Measurements from ENCODE around the gene SNX3. TPM values are rescaled to one million over a fixed set of nuclear protein-coding genes. Genes with fewer than 3 reads are reported as not detected.
A peak's percentile ranks its signal among the peaks of the same experiment; 100 is the strongest.

The SNX3 gene
- total RNA-seq, 1 donor from 2014 or later, result 179 TPM

- intact Hi-C loops (cut with DNase I), result no loop called here
- Histone ChIP-seq H3K27me3 (peaks cover 95% of the 10 kb centered on the region), H3K9me3 (no peaks in the 10 kb centered on the region), H3K4me3 (peak overlapping the region; percentile 31), H3K36me3 (no peaks in the 10 kb centered on the region), H3K4me1 (peaks cover 21% of the 10 kb centered on the region), H3K27ac (no peak overlapping the region)
- DNase-seq, result no peak
- ATAC-seq, result peak; percentile 27
- no peak for TF ChIP-seq CTCF (IDR thresholded peaks at IDR 0.05)
Observed at GRCh38 chr6:108176281-108177089, 84.4 kb downstream of the SNX3 start.

GRCh38 chr6:108175592-108176279 is 85.1 kb downstream of the SNX3 start:
- intact Hi-C loops (cut with DNase I), result no loop called here
- peak overlapping the region; percentile 31 for H3K4me3 ChIP-seq
- peaks cover 95% of the 10 kb centered on the region for H3K27me3 ChIP-seq
- H3K9me3 ChIP-seq, result no peaks in the 10 kb centered on the region
- peak; percentile 23 for TF ChIP-seq CTCF (IDR thresholded peaks at IDR 0.05)
- H3K27ac ChIP-seq, result no peak overlapping the region
- peaks cover 21% of the 10 kb centered on the region for H3K4me1 ChIP-seq
- no peaks in the 10 kb centered on the region for H3K36me3 ChIP-seq
- ATAC-seq (peak; percentile 77), DNase-seq (peak; percentile 69)

- Histone ChIP-seq H3K9me3 (no peaks in the 10 kb centered on the region), H3K4me1 (peaks cover 21% of the 10 kb centered on the region), H3K4me3 (peak overlapping the region; percentile 31), H3K36me3 (no peaks in the 10 kb centered on the region), H3K27me3 (peaks cover 95% of the 10 kb centered on the region), H3K27ac (no peak overlapping the region)
- intact Hi-C loops (cut with DNase I), result no loop called here
- ATAC-seq (no peak), DNase-seq (no peak)
- TF ChIP-seq CTCF (IDR thresholded peaks at IDR 0.05), result no peak
Observed at GRCh38 chr6:108175176-108175591, 85.7 kb downstream of the SNX3 start.

- H3K36me3 ChIP-seq, result no peaks in the 10 kb centered on the region
- DNase-seq (no peak), ATAC-seq (peak; percentile 53)
- no peaks in the 10 kb centered on the region for H3K9me3 ChIP-seq
- intact Hi-C loops (cut with DNase I), result no loop called here
- peaks cover 22% of the 10 kb centered on the region for H3K4me1 ChIP-seq
- TF ChIP-seq CTCF (IDR thresholded peaks at IDR 0.05), result no peak
- H3K27me3 ChIP-seq, result peaks cover 95% of the 10 kb centered on the region
- no peak overlapping the region for H3K27ac ChIP-seq
- no peak overlapping the region for H3K4me3 ChIP-seq
Observed at GRCh38 chr6:108174371-108175175, 86.3 kb downstream of the SNX3 start.

- no peak for TF ChIP-seq CTCF (IDR thresholded peaks at IDR 0.05)
- DNase-seq, result no peak
- no peak overlapping the region for H3K27ac ChIP-seq
- no peaks in the 10 kb centered on the region for H3K36me3 ChIP-seq
- H3K9me3 ChIP-seq, result no peaks in the 10 kb centered on the region
- peaks cover 46% of the 10 kb centered on the region for H3K4me1 ChIP-seq
- intact Hi-C loops (cut with DNase I), result no loop called here
- ATAC-seq, result no peak
- peaks cover 100% of the 10 kb centered on the region for H3K27me3 ChIP-seq
- no peak overlapping the region for H3K4me3 ChIP-seq
Observed at GRCh38 chr6:108171918-108172516, 88.8 kb downstream of the SNX3 start.

Data from upper lobe of right lung (tissue), 1 donor.